Immature natural killer cell (primary cell): ENCODE data around the gene IGSF11. TPM values are rescaled to one million over a fixed set of nuclear protein-coding genes. Genes with fewer than 3 reads are reported as not detected.
"Not testable (repeated sequence)": the region's sequence is repeated elsewhere in the genome, so short reads cannot be mapped to it uniquely, and the experiment has no call there.

Source experiments
- DNase-seq, 3 donors: peaks; one replicate each; pipeline ENCODE4 v3.0.0; 2022; ENCODE audit warnings: mixed read lengths in 1 of 3
- H3K27ac Mint-ChIP-seq, 6 donors: one replicate each; pipeline ENCODE4 v1.8.0; 2020; ENCODE audit warnings: mixed read lengths in 6 of 6, mild to moderate bottlenecking in 5 of 6, inconsistent platforms in 4 of 6, moderate library complexity in 3 of 6
- H3K27me3 Mint-ChIP-seq, 3 donors: one replicate each; pipeline ENCODE4 v1.8.0; 2020 to 2021; ENCODE audit warnings: low read depth in 3 of 3, mild to moderate bottlenecking in 3 of 3, mixed read lengths in 3 of 3, moderate library complexity in 3 of 3, inconsistent platforms in 1 of 3
- H3K36me3 Mint-ChIP-seq, 3 donors: one replicate each; pipeline ENCODE4 v1.8.0; 2020; ENCODE audit warnings: mixed read lengths in 3 of 3, inconsistent platforms in 2 of 3, mild to moderate bottlenecking in 2 of 3
- H3K4me1 Mint-ChIP-seq, 2 donors: one replicate each; pipeline ENCODE4 v1.8.0; 2020; ENCODE audit warnings: inconsistent platforms in 2 of 2, mild to moderate bottlenecking in 2 of 2, mixed read lengths in 2 of 2, moderate library complexity in 1 of 2
- H3K4me3 Mint-ChIP-seq, 5 donors: one replicate each; pipeline ENCODE4 v1.8.0; 2020; ENCODE audit warnings: mild to moderate bottlenecking in 5 of 5, mixed read lengths in 5 of 5, inconsistent platforms in 3 of 5, moderate library complexity in 3 of 5
- H3K9me3 Mint-ChIP-seq, 6 donors: one replicate each; pipeline ENCODE4 v1.8.0; 2020; ENCODE audit warnings: mild to moderate bottlenecking in 6 of 6, mixed read lengths in 6 of 6, inconsistent platforms in 4 of 6, moderate library complexity in 3 of 6
- polyA plus RNA-seq, 3 donors: library from polyadenylated mRNA; unstranded; fragments of 300-500 nt; fragmentation: Illumina TruSeq; gene quantifications; one replicate each; pipeline ENCODE4 v1.2.3, GENCODE V29; 2021

IGSF11 gene
- polyA plus RNA-seq, 3 donors from 2014 or later: not detected

DNA sequence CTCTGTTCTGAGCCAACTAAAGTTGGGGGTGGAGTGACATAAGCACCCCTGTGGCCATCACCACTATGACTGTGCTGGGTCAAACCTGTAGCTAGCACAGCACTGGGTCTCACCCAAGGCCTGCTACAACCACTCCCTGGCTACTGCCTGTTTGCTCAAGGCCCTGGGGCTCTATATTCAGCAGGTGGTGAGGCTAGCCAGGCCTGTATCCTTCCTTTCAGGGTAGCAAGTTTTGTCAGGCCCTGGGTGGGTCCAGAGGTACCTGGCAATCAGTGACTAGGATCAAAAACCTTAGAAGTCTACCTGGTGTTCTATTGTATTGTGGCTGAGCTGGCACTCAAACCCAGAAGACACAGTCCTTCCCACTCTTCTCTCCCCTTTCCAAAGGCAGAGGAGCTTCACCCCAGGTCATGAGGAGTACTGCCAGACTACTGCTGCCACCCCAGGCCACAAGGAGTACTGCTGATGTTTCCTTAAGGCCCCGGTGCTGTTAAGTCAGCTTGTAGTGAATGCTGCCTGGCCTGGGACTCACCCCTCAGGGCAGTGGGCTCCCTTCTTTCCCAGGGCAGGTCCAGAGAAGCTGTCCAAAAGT, 170.8 kb downstream of the IGSF11 start:
- no peak for DNase-seq
- peaks cover 3 to 7% (median 4%) of the 10 kb centered on the region in 3 donors for H3K27me3 Mint-ChIP-seq
- H3K9me3 Mint-ChIP-seq: peaks cover 0 to 5% (median 0%) of the 10 kb centered on the region in 6 donors
- no peaks in the 10 kb centered on the region for H3K4me1 Mint-ChIP-seq
- H3K36me3 Mint-ChIP-seq: no peaks in the 10 kb centered on the region
- H3K27ac Mint-ChIP-seq: no peak overlapping the region
- H3K4me3 Mint-ChIP-seq: no peak overlapping the region

DNA sequence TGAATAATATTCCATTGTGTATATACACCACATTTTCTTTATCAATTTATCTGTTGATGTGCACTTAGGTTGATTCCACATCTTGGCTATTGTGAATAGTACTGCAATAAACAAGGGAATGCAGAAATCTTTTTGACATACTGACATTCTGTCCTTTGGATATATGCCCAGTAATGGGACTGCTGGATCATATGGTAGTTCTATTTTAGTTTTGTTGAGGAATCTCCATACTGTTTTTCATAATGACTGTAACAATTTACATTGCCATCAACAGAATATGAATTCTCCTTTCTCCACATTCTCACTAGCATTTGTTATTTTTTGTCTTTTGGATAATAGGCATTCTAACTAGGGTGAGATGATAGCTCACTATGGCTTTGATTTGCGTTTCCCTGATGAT, 174.7 kb downstream of the IGSF11 start:
- Mint-ChIP-seq H3K36me3 (no peaks in the 10 kb centered on the region), H3K4me3 (no peak overlapping the region), H3K27me3 (peaks cover 2 to 5% (median 3%) of the 10 kb centered on the region in 3 donors), H3K27ac (no peak overlapping the region), H3K4me1 (no peaks in the 10 kb centered on the region), H3K9me3 (peaks cover 0 to 8% (median 3%) of the 10 kb centered on the region in 6 donors)
- no peak for DNase-seq

DNA sequence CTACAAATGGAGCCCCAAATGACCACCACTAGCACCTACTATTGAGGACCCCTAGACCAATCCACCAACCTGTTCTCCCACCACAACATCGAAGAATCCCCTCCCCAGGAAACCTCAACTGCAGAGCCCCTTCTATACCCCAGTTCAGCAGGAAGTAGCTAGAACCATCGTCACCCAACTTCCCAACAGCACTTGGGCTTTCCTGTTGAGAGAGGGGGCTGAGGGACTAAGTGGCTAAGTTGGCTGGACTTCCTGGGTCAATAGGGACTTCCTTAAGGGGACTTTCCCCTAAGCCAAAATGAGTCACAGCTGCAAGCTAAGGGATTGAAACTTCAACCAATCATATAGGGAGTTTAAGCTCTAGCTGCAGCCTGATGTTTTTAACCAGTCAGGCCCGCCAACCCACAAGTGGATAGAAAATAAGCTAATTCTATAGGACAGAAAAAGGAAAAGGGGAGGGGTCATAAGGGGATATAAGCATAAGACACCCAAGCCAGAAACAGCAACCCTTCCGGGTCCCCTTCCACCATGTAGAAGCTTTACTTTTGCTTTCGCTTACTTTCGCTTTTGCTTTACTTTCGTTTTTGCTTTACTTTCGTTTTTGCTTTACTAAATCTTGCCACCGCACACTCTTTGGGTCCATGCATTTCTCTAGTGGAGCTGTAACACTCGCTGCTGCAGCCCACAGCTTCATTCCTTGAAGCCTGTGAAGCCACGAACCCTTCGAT, 183.0 kb downstream of the IGSF11 start:
- H3K4me3 Mint-ChIP-seq: peak overlapping the region in 4 of 5 donors; percentile 34 to 82 (median 65)
- DNase-seq: peak in 2 of 3 donors; percentile 6 to 45
- not testable (repeated sequence) for H3K27me3 Mint-ChIP-seq, H3K9me3 Mint-ChIP-seq, H3K36me3 Mint-ChIP-seq, H3K4me1 Mint-ChIP-seq
- H3K27ac Mint-ChIP-seq: peak overlapping the region in 4 of 6 donors; percentile 33 to 68 (median 59)

DNA sequence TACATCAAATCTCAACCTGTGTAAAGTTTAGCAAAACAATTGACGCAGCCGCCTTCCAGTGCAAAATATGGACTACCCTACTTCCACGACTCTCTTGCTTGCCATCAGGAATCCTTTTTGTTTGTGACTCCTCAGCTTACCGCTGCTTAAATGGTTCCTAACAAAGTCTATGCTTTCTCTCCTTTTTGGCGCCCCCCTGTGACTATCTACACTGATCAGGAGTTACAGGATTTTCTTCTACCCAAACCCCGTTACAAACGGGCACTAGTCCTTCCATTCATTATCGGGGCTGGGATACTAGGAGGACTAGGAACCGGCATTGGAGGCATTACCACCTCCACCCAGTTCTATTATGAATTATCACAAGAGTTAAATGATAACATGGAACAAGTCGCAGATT, 184.0 kb downstream of the IGSF11 start:
- Mint-ChIP-seq H3K4me3 (no peak overlapping the region), H3K27ac (no peak overlapping the region), H3K27me3 (peaks cover 0 to 6% (median 4%) of the 10 kb centered on the region in 3 donors), H3K4me1 (peaks cover 6 to 7% of the 10 kb centered on the region in 2 donors), H3K9me3 (peaks cover 0 to 5% (median under 1%) of the 10 kb centered on the region in 6 donors), H3K36me3 (peaks cover 0 to 5% (median 0%) of the 10 kb centered on the region in 3 donors)
- no peak for DNase-seq

Other genes with a start within 250 kb of the IGSF11 start
- not detected for gene TEX55, start 111.3 kb upstream of the IGSF11 start, polyA plus RNA-seq
- not detected for gene UPK1B, start 138.8 kb upstream of the IGSF11 start, polyA plus RNA-seq
- gene B4GALT4, start 206.0 kb upstream of the IGSF11 start, polyA plus RNA-seq: 10 to 100 TPM; 24.0 to 29.0 (median 24.3) TPM